Thoracic aorta (tissue), 2 donors: ENCODE measurements around the gene FRMPD2. TPM values are rescaled to one million over a fixed set of nuclear protein-coding genes. Genes with fewer than 3 reads are reported as not detected.

ENCODE experiments used
- ATAC-seq: fragments of 150-250 bp; one replicate; pipeline ENCODE4 v1.8.0; 2017; ENCODE audit warnings: low read depth; ENCODE audit not compliant: insufficient number of reproducible peaks, low FRiP score
- DNase-seq: peaks from one replicate; pipeline ENCODE4 v3.0.0-alpha.2; 2020; ENCODE audit warnings: low spot score
- H3K27ac ChIP-seq, 2 donors: fragments of 200-600 bp; sonication (generic); 1 replicate in 1 of 2; 2 replicates in 1 of 2; pipeline ENCODE4 v1.5.1; 2016; ENCODE audit warnings: mild to moderate bottlenecking in 2 of 2, moderate library complexity in 2 of 2
- H3K27me3 ChIP-seq: fragments of 200-600 bp; sonication (generic); replicated peaks from 2 replicates; pipeline ENCODE4 v1.6.0; 2016; ENCODE audit warnings: mild to moderate bottlenecking; ENCODE audit not compliant: insufficient read depth
- H3K36me3 ChIP-seq: fragments of 200-600 bp; sonication (generic); one replicate; pipeline ENCODE4 v1.5.1; 2016
- H3K4me1 ChIP-seq, 2 donors: fragments of 200-600 bp; sonication (generic); 1 replicate in 1 of 2; 2 replicates in 1 of 2; pipeline versions ENCODE4 v1.5.1 to v1.6.0; 2016; ENCODE audit warnings: low read depth in 2 of 2, mild to moderate bottlenecking in 1 of 2; ENCODE audit not compliant: control insufficient read depth in 1 of 2
- H3K4me3 ChIP-seq: fragments of 200-600 bp; sonication (generic); 2 replicates; pipeline ENCODE4 v1.5.1; 2016; ENCODE audit warnings: mild to moderate bottlenecking
- H3K9me3 ChIP-seq: fragments of 200-600 bp; sonication (generic); 2 replicates; pipeline ENCODE4 v1.5.1; 2016
- CTCF ChIP-seq: fragments of 200-600 bp; sonication (generic); IDR thresholded peaks from one replicate; pipeline ENCODE4 v1.5.1; 2019; ENCODE audit warnings: antibody characterized with exemption
- total RNA-seq, 2 donors: library from RNA; depleted of rRNA; stranded (reverse); fragments of >200 nt; gene quantifications; one replicate each; pipeline versions ENCODE4 v1.1.0 to v1.2.3, GENCODE V29; 2016

The FRMPD2 gene
- total RNA-seq, 2 donors from 2014 or later = not detected

GRCh38 chr10:48272682-48273081 lies 1.8 kb downstream of the FRMPD2 start:
- Histone ChIP-seq H3K36me3 (no peaks in the 10 kb centered on the region), H3K27ac (no peak overlapping the region), H3K27me3 (no peaks in the 10 kb centered on the region), H3K4me1 (no peaks in the 10 kb centered on the region), H3K4me3 (no peak overlapping the region), H3K9me3 (no peaks in the 10 kb centered on the region)
- TF ChIP-seq CTCF = no peak
- no peak for DNase-seq
- ATAC-seq = no peak

GRCh38 chr10:48271047-48271730 lies 3.3 kb downstream of the FRMPD2 start:
- Histone ChIP-seq H3K27me3 (no peaks in the 10 kb centered on the region), H3K36me3 (no peaks in the 10 kb centered on the region), H3K27ac (no peak overlapping the region), H3K9me3 (no peaks in the 10 kb centered on the region), H3K4me1 (no peaks in the 10 kb centered on the region), H3K4me3 (no peak overlapping the region)
- no peak for ATAC-seq
- no peak for DNase-seq
- TF ChIP-seq CTCF = no peak

- no peak overlapping the region for H3K4me3 ChIP-seq
- DNase-seq (no peak), ATAC-seq (no peak)
- no peak overlapping the region for H3K27ac ChIP-seq
- H3K4me1 ChIP-seq = no peaks in the 10 kb centered on the region
- no peaks in the 10 kb centered on the region for H3K27me3 ChIP-seq
- TF ChIP-seq CTCF = no peak
- H3K36me3 ChIP-seq = no peaks in the 10 kb centered on the region
- no peaks in the 10 kb centered on the region for H3K9me3 ChIP-seq
Measured at GRCh38 chr10:48266528-48266927, 8.0 kb downstream of the FRMPD2 start.

GRCh38 chr10:48258105-48258504 lies 16.4 kb downstream of the FRMPD2 start:
- no peak for ATAC-seq
- Histone ChIP-seq H3K27me3 (no peaks in the 10 kb centered on the region), H3K4me3 (no peak overlapping the region), H3K36me3 (no peaks in the 10 kb centered on the region), H3K4me1 (no peaks in the 10 kb centered on the region), H3K27ac (no peak overlapping the region), H3K9me3 (no peaks in the 10 kb centered on the region)
- DNase-seq = no peak
- no peak for TF ChIP-seq CTCF

- Histone ChIP-seq H3K27me3 (no peaks in the 10 kb centered on the region), H3K4me3 (no peak overlapping the region), H3K9me3 (no peaks in the 10 kb centered on the region), H3K4me1 (no peaks in the 10 kb centered on the region), H3K36me3 (no peaks in the 10 kb centered on the region), H3K27ac (no peak overlapping the region)
- no peak for ATAC-seq
- TF ChIP-seq CTCF = no peak
- DNase-seq = no peak
Measured at GRCh38 chr10:48257407-48257961, 17.0 kb downstream of the FRMPD2 start.
